D341Med (cell line): Measurements from ENCODE around the gene EML6.

ENCODE experiments used
- DNase-seq: peaks from one replicate; pipeline ENCODE4 v3.0.0; 2012; ENCODE audit warnings: low spot score

The EML6 gene

DNA sequence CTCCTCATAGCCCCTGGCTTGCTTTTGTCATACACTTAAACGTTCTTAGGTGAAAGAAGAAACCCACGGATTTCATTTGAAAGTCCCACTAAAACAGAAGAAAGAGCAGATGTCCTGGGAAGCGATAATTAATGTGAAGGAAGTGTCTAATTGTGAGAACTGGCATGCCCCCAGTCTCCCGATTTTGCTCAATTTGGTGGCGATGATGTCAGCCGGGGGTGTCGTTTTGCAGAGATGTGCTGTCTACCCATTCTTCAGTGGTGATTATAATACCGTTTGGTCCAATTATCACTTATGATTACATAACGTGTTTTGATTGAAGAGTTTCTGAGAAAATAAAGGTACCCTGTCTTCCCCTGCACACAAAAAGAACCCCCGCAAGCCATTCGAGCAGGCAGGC, 223.7 kb downstream of the EML6 start:
- no peak for DNase-seq

DNA sequence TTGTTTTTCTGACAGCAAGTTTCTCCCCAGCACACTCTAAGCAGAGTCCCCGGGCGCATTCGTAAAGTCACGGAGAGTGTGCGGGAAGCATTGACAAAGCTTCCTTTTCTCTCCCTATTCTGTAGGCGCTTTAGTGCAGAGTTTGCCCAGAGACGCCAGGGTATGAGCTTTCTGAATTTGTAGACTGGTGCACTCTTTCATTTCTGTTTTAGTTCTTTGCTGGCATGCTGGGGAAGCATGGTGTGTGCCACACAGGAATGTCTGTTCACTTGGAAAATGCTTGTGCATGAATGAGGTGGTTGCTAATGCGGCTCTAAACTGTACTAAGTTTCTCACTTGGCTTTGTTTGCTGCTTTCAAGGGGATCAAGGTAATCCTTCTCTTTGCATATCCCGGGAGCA, 224.2 kb downstream of the EML6 start:
- peak; percentile 49 for DNase-seq

DNA sequence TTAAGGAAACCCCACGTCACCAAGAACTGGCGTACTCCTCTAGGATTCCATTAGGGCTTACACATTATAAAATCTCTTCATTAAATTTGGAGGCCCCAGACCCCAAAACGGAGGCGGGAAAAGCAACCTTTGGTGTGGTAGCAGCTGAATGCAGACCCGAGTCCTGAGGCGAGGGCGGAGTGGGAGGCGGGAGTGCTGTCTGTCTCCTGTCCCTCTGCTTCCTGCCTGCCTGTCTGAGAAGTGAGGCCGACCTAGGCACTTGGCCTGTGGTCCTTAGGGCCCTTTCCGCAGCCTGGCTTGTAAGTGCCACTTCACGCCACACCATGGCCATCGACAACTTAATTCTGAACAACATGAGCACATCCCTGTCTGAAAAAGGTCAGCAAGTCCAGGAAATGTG, 224.7 kb downstream of the EML6 start:
- DNase-seq = peak; percentile 42

DNA sequence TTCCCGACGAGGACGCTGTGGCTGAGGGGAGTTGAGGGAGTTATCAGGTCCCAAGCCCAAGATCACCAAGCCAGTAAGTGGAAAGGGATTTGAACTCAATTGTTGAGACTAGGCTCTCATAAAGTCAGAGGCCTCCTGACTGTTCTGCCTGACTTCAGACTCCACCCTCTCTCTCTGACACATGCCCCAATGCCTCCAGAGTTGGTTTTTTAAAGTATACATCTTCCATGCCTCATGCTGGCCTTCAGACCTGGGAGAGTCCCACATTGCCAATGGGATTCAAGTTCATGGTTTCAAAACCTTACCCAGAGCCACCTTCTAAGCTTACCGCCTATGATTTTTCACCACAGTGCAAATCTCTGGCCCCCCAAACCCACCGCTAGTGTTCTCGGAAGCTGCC, 226.0 kb downstream of the EML6 start:
- no peak for DNase-seq

DNA sequence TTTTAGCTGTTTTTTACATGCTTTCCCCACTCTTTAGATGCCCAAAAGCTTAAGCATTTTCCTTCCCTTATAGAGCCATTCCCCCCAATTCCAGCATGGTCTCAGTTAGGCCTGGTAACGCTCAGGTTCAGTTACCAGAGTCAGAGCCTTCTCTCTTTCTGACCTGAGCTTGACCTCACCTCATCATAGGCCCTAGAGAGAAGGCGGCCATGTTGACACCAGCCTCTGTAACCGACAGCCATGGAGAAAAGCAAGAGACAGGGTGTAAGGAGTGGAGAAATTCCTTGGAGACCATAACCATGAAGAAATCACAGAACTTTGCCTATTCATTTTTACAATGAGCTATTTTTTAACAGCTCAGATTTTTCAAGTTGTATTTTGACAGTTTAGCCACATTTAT, 227.3 kb downstream of the EML6 start:
- no peak for DNase-seq

DNA sequence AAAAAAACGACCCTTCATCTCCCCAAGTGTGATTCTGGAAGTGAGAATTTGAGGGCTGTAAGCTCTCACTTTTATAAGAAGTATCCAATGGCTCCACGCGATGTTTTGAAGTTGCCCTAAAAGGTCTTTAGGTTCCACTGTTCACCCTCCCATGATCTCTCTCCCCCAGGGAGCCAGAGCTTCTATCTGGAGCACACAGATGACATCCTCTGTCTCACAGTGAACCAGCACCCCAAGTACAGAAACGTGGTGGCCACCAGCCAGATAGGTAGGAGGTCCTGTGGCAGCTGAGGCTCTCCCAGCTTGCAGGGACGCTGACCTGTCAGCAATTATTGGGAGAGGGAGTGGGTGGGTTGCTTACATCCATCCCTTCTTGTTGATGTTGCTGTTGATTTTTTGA, 229.0 kb downstream of the EML6 start:
- no peak for DNase-seq

DNA sequence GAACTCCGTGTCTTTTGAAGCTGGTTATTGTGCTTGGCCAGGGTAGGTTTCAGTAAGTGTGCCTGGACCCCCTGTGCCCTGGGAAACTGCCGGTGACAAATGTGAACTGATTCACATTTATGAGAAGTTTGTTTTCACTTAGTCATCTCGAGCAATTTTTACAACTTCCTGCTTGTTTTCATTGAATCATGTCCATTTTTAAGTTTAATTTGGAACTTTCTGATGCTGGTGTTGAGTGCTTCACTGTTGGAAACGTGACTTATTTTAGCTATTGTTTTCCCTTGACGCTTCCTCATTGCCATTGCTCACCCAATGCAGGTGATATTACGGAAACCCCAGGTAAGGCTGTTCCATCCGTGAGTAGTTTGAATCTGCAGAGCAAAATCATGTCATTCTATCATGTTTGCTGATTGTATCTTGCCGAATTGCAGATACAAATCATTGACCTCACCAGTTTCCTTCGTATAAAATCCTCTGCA, 229.6 kb downstream of the EML6 start:
- no peak for DNase-seq

DNA sequence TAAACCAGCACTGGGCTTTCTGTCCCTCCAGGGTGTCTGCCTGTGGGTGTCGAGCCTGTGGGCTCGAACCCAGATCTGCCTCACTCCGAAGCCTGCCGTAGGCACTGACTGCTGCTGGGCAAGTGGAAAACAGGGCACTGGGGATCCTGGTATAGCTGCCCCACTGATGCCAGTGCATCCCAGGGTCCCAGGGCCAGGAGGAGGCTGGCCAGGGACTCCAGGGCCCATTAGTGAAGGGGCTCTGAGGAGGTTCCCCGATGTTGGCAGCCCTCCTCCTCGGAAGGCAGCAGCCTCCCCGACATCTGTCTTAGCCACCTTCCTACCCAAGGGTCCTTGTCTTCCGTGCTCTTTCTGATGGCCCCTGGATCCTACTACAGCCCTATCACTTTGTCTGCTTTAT, 230.7 kb downstream of the EML6 start:
- no peak for DNase-seq

DNA sequence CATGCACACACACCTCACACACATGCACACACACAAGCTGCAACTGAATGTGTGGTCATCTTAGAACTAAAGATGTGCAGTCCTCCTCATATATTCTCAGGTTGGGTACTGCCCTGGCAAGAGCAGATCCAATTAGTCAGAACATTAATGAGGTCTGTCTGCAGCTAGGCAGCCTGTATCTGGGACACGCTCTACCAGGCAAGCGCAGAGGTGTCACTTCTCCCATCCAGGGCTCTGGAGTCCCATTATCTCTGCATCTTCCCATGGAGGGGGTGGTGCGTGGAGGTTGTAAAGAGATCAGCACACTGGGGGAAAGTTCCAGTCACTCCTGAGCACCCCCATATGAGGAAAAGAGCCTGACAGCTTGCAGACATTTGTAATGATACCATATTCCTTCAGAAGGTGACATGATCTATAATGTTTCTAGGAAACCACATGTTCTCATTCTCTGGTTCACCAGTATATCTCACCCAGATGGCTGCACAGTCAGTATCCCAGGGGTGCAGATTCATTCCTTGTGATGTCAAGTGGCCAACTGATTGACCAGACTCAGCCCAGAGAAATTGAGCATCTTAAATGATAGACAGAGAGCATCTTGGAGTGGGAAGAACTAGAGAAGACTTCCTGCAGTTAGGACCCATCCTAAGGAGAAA, 231.4 kb downstream of the EML6 start:
- DNase-seq = no peak

DNA sequence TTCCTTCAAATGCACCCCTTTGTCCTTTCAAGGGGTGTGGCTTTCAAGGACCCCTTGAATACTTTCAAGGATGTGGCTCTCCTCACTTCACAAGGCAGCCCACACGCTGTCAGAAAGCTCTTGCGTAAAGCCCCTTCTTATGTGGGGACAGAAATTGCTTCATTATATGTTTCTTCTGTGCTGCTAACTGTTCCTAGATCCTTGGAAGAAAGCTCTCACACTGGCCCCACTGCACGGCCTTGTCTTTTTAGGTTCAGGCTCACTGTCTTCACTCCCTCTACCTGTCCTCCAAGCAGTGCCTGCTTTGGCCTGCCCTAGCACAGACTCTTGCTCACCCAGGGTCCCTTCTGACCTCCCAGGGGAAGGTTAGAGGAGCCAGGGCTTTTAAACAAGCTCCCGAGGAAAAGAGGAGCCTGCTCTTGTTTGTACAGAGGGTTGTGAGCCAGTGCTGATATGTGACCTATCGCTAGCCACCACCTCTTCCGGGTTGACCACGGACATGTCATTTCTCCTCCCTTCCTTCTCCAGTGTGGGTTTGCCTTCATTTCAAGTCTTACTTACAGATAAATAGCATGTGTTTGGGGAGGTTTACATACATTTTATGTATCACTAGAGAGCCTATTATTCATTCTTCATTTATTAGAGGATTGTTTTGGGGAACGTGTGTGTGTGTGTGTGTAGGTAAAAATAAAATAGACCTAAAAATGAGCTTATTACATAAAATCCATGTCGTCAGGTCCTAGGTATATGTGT, 232.1 kb downstream of the EML6 start:
- DNase-seq = no peak

DNA sequence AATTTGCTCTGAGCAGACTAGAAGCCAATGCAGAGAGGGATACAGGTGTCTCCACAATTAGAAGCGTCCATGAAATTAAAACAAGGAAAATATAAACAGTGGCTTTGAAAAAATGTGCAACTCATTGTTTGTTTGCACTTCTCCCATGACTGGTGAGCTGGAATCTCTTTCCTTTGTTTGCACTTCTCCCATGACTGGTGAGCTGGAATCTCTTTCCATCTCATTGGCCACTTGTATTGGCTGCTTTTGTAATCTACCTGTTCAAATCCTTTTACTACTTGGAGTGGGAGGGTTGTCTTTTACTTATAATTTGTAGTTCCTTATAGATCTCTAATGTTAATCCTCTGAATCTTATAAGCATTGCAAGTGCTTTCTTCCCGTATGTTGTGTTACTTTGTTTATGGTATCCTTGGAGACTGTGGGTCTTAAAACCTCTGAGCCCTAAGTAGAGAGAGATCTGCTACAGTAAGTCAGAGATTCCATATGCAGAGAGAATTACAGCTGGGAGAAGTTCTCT, 232.7 kb downstream of the EML6 start:
- DNase-seq = peak; percentile 53

DNA sequence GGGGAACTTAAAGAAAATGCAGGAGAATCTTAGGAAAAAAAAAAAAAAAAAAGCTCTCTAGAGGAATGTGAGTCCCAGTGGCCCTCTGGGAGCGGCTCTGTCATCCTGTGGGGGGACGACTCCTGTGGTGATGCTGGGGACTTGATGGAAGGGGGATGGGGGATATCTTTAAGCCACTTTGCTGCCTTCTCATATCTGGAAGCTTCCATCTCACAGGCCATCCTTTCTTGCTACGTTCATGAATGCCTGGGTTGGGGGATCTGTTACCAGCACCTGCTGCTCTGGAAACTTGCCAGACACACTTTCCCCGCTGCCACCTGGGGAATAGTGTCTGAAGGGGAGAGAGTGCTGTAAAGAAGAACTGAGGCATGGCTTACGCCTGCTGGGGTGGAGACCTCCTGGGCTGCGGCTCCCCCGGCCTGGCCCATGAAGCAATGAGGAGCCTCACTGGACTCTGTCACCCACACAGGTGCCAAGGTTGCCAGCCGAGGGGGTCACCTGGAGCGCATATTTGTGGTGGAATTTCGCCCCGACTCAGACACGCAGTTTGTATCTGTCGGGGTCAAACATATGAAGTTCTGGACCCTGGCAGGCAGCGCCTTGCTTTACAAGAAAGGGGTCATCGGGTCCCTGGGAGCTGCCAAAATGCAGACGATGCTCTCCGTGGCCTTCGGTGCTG, 234.0 kb downstream of the EML6 start:
- DNase-seq = no peak

DNA sequence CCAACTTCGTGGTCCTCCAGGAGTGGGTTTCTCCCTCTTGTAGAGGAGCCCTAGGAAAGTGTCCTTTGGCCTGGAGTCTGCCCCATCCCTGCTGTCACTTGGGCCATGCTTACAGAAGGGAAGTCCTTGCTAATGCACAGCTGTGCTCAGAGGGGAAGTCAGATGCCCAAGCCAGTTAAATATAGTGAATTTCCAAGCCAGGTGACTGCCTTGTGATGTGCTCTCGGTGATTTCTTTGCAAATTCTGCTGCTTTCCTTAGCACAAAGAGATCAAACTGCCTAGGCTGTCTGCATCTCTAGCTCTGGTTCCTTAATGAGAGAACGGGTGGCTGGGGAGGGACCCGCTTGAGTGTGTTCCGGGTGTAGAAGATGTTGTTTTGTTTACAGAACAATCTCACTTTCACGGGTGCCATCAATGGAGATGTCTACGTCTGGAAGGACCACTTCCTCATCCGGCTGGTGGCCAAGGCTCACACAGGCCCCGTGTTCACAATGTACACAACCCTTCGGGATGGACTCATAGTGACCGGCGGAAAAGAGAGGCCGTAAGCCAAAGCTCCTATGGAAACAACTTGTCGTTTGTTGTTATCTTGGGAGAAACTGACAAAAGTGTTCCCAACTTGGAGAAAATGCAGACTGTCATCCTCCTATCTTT, 235.4 kb downstream of the EML6 start:
- no peak for DNase-seq

DNA sequence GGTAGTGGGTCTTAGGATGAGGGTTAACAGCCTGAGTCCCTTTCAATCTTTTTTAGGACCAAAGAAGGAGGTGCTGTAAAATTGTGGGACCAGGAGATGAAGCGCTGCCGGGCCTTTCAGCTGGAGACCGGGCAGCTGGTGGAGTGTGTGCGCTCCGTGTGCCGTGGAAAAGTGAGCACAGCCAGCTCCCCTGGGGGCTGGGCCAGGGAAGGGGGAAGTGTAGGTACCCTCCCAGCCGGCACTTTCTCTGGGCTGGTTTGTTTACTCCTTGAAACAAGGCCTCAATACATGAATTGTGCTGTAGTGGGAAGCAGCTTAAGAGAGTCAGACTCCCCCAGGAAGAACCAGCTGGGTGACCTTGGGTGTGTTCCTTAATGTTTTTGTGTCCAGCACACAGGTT, 236.7 kb downstream of the EML6 start:
- DNase-seq = no peak

DNA sequence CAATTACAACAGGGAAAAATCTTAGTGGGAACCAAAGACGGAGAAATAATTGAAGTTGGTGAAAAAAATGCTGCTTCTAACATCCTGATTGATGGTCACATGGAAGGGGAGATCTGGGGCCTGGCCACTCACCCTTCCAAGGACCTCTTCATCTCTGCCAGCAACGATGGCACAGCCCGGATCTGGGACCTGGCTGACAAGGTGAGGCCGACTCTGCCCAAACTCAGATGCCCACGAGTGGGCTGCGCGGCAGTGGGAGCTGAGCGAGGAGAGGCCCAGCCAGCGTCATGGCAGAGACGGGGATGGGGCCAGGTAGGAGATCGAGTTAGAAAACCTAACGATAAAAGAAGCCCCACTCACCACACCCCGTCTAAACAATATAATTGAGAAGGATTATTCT, 239.0 kb downstream of the EML6 start:
- no peak for DNase-seq

DNA sequence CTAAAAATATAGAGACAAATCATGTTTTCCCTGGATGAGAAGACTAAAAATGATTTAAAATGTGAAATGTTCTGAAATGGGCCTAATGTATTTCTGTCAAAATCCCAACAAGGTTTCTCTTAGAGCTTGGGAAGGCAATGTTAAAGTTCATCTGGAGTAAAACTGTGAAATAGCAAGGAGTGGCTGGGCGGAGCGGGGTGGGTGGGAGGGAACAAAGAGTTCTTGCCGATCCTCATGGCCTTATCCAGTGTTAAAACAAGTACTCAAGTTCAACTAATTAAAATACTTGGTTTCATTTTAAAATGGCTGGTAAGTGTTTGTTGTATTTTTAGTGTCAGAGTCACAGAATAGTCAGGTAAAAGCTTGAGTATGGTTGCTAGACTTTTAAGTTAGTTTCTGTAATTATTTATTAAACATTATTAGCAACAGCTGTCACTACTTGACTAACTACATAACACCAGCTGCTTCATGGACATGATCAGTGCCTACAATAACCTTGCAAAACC, 239.5 kb downstream of the EML6 start:
- no peak for DNase-seq

DNA sequence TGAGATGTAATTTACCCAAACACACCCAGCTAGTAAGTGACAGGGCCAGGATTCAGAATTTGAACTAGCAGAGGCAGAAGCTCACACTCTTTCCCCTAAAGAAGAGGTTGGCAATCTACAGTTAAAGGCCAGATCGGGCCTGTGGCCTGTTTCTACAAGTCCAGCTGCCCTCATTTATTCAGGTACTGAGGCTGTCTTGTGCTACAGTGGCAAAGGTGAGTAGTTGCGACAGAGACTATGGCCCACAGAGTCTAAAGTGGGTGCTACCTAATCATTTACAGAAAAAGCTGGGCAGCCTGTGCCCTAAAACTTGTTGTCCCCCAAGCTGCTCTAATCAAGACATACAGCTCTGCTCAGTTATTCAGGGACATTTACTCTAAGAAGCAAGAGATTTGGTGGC, 240.0 kb downstream of the EML6 start:
- no peak for DNase-seq

DNA sequence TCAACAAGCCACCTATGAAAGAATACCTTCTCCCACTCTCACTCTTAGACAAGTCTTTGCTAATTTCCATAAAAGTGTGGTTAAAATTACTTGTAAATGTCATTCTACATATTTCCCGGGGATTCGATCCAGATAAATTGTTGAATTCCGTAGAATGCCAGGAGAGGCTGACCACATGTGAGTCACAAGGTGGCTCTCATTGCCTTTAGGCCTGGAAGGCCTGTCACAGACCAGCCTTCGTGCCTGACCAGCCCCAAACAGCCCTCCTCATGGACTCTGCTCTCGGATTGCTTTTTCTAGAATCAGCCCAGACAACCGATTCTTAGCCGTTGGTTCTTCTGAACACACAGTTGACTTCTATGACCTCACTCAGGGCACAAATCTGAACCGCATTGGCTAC, 240.8 kb downstream of the EML6 start:
- no peak for DNase-seq

DNA sequence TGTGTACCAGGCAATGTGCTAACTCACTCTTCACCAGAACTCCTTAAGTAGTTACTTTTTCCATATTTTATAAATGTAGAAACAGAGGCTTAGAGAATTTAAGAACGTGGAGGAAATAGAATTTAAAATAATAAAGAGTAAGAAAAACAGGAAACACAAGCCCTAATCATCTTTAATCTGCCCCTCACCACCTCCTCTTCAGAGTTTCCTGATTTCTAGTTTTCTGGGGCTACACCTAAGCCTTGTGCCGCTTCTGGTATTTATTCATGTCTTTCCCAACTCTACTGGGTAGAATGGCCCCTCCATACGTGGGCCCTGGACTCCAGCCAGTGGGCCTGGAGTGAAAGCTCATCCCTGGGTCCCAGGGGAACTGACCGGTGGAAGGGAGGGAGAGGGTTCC, 241.4 kb downstream of the EML6 start:
- DNase-seq = no peak

DNA sequence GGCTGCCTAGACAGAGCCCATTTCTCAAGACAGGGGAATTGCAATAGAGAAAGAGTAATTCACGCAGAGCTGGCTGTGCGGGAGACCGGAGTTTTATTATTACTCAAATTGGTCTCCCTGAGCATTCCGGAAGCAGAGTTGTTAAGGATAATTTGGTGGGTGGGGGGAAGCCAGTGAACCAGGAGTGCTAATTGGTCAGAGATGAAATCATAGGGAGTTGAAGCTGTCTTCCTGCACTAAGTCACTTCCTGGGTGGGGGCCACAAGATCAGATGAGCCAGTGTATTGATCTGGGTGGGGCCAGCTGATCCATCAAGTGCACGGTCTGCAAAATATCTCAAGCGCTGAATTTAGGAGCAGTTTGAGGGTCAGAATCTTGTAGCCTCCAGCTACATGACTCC, 242.0 kb downstream of the EML6 start:
- no peak for DNase-seq

DNA sequence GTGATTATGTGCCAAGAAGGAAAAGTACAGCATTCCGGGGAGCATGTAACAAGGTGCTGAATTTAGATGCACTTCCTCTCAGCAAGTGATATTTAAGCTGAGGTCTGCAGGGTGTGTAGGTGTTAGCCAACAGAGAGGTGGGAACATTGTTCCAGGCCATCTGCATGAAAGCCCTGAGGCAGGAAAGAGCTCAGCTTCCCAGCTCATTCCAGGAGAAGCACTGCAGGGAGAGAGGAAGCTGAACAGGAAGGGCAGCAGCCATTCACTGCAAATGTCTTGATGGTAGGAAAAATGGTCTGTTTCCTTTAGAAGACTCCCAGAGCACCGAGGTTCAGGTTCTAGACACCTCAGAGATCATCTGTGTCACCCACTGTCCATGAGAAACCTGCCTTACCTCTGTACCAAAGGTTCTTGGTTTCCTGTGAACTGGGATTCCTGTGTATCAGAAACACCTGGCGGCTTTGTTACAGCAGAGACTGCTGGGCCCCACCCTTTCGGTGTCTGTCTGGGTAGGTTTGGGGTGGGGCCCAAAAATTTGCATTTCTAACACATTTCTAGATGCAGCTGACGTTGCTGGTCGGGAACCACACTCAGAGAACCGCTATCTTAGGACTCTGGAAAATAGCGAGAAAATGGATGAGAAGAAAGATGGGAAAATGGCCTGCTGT, 242.8 kb downstream of the EML6 start:
- DNase-seq = no peak

DNA sequence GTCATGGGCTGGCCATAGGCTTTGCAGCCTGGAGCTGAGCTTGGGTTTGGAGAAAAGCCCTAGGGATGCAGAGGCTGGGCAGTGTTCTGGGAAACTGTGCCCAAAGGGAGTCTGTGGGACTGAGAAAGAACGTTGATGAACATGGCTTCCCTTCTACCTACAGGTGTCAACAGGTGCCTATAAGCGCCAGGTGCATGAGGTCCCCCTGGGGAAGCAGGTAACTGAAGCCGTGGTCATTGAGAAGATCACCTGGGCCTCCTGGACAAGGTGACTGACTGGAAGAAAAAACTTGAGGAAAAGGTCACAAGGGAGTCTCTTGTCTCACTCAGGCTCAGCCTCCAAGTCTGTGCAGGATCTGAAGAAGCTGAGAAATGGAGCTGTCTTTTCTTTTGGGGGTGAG, 243.4 kb downstream of the EML6 start:
- DNase-seq = no peak
